ENCODE results near the gene SEMA4B.
"Not testable (repeated sequence)": the region's sequence is repeated elsewhere in the genome, so short reads cannot be mapped to it uniquely, and the experiment has no call there.

SEMA4B gene

DNA sequence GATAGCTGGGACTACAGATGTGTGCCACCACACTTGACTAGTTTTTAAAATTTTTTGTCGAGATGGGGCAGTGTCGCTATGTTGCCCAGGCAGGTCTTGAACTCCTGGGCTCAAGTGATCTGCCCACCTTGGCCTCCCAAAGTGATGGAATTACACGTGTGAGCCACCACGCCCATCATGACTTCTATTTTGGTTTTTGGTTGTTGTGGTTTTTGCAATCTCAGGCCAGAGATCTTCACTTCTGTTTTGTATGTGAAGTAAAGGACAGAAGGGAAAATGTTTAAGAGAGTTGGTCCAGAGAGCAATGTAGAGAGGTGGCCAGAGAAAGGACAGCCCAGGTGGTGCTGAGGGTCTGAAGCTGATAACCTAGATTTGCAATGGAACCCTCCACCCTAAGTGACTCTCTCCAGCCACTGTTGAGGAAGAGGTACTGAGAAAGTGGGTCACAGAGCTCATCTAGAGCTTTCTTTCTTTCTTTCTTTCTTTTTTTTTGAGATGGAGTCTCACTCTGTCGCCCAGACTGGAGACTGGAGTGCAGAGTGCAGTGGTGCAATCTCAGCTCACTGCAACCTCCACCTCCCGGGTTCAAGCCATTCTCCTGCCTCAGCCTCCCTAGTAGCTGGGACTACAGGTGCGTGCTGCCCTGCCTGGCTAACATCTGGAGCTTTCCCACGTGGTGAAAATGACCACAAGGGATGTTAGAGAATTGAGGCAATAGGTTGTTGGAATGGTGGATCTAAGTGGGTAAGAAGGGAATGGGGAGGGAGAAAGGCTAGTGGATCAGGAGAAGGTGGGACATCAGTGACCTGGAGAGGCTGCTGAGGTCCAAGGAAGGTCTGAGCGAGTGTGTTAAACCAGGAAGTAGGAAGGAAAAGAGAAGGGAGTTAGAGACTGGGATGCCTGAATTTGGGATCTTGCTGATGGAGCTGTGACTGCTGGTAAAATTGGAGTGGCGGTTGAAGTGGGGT, 22.4 kb upstream of the SEMA4B start:
- no peak for DNase-seq (ENCODE audit: low read depth in 2 of 2)

DNA sequence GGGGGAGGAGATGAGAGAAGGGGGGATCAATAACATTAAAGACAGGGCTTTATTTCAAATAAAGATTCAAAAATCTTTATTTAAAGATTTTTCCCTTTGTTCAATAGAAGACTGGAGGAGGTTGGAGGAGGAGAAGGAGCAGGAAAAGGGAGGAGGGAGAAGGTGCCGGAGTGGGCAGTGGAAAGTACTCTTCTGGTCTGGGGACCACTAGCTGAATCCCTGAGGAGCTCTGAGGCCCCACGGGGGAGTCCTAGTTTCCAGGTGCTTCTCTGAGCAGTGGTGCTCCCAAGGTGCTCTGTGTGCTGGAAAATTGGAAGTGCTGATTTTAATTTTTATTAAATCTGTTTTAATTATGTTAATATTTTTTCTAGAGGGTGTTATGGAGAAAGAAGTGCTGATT, 19.4 kb upstream of the SEMA4B start:
- DNase-seq (ENCODE audit: low read depth in 2 of 2) = no peak

DNA sequence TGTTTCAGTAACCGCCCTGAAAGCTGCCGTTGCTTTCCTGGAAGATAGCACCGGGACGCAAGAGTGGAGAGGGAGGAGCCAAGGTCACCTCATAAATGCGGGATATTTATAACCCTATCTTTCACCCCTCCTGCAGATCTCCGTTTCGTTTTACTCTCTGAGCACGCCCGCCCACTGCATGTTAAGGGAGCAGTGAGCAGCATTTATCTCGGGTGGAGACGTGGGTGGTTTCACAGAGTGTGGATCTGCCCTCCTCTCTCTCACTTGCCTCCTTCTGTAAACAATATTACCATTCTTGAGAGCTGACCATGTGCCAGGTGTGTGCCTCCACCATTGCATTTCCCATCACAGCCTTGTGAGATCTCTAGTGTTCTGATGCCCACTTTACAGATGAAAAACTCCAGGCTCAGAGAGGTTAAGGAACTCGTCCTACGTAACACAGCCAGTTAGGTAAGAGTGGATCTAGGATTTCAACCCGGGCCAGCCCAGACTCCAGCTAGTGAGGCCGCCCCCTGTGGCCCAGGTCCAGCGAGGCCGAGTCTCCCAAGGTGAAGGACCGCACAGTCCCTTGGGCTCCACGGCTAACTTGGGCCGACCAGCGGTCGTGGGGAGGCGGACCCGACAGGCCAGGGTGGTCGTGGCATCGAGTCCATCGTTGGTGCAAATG, 16.9 kb upstream of the SEMA4B start:
- no peak for DNase-seq (ENCODE audit: low read depth in 2 of 2)

DNA sequence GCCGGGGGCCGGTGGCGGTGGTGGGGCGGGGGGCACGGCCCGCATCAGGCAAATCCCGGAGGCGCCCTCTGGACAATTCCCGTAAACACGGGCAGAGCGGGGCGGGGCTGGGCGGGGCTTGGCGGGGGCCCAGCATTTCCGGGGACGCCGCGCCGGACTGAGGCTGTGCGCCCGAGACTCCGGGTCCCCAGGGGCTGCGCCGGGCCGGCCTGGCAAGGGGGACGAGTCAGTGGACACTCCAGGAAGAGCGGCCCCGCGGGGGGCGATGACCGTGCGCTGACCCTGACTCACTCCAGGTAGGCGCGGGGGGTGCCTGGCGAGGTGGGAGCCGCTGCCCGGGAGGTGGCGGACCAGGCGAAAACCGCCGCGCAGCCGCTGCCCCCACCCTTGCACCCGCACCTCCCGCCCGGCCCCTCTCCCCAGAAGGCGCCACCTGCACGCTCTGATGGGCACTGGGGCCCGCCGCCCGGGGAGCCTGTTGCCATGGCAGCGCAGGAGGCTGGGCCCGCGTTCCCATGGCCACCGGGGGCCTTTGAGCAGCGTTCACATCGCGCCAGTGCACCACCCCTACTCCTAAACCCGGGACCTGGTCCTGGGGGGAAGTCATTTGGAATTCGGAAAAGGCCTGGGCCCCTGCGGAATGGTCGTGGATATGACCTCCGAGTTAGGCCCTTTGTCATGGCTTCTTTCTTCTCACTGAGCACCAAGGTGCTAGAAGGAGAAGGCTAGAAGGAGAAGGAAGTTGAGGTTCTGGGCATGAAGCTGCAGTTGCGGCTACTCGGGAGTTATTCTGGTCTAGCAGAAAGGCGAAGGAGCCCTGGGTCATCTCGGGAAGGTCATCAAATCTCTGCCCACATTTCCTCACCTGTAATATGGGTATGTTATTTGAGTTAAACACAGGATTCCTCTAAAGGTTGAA, 16.1 kb upstream of the SEMA4B start:
- peak; percentile 27 to 28 for DNase-seq (ENCODE audit: low read depth in 2 of 2)

DNA sequence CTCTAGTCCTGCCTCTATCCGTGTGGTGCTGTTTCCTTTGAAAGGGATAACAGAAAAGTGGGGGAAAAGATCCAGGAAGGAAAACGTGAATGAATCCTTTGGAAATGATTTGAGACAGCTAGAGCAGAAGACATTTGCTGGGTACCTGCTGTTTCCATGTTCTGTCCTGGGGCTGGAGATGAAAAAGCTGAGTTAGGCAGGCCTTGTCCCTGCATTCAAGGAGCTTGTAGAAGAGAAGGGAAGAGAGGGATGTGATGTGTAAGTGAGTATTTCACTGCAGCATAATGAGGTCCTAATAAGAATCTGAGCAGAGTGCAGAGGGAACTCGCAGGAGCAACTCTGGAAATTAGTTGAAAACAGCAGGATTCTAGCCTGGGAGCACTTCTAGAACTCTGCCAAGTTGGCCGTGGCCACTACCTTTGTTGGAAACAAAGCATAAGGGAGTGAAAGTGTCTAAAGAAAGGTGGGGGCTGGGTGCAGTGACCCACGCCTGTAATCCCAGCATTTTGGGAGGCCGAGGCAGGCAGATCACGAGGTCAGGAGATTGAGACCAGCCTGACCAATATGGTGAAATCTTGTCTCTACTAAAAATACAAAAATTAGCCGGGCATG, 13.8 kb upstream of the SEMA4B start:
- no peak for DNase-seq (ENCODE audit: low read depth in 2 of 2)

DNA sequence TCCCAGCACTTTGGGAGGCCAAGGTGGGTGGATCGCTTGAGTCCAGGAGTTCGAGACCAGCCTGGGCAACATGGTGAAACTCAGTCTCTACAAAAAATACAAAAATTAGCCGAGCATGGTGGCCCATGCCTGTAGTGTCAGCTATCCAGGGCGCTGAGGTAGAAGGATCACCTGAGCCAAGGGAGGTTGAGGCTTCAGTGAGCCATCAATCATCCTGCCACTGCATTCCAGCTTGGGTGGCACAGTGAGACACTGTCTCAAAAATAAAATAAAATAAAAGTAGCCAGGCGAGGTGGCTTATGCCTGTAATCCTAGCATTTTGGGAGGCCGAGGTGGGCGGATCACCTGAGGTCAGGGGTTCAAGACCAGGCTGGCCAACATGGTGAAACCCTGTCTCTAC, 13.1 kb upstream of the SEMA4B start:
- not testable (repeated sequence) for DNase-seq (ENCODE audit: low read depth in 2 of 2)

DNA sequence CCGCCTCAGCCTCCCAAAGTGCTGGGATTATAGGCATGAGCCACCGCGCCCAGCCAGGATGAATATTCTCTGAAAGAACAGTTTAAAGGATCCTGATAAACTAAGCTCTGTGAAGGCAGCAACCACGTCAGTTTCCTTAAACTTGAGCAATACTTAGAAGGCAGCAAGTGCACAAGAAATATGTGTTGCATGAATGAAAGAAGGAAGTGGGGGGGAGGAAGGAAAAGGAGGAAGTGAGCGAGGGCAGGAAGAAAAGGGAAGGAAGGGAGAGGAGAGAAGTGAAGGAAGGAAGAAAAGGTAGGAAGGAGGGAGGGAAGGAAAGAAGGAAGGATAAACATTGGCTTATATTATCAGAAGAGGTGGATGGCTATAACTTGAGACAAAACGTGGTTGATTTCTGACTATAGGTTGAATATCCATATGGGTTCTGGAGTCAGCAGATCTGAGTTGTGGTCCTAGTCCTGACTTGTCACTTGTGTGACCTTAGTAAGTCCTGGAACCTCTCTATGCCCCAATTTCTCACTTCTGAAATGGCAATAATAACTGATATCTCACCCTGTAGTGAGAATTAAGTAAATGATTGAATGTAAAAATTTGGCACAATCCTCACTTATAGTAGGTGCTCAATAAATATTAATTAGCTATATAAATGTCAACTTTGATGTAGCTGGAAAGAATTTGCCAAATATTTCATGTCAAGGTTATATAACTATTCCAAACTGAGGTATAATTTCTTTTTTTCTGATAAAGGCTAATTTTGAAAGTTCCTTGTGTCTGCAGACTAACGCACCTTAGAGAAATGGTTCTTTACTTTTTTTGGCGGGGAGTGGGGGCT, 12.0 kb upstream of the SEMA4B start:
- DNase-seq (ENCODE audit: low read depth in 2 of 2) = no peak

DNA sequence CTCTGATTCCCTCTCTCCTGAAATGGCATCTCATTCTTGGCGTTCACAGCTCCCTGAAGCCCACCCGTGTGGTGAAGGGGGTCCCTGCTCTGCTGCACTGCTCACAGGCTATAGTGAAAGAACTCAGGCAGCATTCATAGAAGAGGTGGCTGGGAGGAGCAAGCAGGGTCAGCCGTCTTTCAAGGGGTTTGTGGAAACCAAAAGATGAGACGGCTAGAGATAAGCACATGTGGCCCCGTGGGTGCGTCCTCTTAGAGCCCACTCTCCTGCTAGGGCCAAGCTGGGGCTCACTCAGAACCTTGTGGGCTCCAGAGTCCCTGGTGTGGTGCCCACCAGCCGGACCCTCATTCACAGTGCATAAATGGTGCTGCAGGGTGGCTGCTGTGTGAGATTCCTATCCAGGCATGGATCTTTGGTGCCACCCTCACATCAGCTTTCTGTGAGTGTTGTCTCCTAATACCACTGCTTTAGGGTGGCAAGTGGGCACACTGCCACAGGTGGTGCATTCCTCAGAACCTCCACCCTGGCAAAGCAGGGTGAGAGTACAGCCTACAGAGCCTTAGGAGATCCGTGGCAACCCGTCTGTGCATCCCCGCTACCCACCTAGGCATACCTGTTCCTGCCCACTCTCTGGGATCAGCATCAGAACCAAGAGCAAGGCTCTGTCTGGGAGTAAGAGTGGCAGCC, 11.2 kb upstream of the SEMA4B start:
- no peak for DNase-seq (ENCODE audit: low read depth in 2 of 2)

DNA sequence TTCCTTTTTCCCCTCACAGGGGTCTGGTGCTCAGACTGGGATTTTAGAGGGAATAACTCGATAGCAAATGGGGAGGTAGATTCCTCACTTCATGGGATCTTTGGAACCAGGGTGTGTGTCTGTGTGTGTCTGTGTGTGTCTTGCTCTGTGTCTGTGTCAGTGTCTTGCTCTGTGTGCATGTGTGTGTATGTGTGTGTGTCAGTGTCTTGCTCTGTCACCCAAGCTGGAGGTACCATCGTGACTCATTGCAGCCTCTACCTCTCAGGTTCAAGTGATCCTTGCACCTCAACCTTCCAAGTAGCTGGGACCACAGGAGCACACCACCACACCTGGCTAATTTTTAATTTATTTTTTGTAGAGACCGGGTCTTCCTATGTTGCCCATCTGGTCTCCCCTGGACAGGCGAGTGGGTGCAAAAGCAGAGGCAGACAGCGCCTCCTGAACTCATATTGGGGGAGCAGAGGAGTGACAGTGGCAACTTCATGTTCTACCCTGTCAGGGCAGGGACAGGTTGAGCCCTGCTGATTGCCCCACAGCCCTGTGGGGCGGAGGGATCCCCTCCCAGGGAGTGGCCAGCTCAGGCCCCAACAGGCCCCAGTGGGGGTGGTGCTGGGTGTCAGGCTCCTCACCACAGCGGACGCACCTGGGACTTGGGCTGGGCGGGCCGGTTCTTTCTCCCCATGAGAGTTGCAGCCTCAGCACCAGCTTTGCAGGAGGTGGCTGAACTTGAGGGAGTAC, 10.4 kb upstream of the SEMA4B start:
- no peak for DNase-seq (ENCODE audit: low read depth in 2 of 2)

DNA sequence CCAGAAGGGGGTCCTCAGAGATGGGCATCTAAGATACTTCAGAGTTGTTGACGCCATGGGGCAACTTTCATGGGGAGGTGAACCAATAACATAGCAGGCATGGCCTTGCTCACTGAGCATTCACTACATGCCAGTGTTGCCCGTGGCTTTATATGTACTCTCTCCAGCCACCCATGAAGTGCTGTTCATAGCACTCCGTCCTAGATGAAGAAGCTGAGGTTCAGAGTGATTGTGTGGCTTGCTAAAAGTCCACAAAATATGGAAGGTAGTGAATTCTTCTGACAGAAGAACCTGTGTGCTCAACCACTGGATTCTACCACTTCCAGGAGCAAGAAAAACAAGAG, 9.8 kb upstream of the SEMA4B start:
- no peak for DNase-seq (ENCODE audit: low read depth in 2 of 2)

DNA sequence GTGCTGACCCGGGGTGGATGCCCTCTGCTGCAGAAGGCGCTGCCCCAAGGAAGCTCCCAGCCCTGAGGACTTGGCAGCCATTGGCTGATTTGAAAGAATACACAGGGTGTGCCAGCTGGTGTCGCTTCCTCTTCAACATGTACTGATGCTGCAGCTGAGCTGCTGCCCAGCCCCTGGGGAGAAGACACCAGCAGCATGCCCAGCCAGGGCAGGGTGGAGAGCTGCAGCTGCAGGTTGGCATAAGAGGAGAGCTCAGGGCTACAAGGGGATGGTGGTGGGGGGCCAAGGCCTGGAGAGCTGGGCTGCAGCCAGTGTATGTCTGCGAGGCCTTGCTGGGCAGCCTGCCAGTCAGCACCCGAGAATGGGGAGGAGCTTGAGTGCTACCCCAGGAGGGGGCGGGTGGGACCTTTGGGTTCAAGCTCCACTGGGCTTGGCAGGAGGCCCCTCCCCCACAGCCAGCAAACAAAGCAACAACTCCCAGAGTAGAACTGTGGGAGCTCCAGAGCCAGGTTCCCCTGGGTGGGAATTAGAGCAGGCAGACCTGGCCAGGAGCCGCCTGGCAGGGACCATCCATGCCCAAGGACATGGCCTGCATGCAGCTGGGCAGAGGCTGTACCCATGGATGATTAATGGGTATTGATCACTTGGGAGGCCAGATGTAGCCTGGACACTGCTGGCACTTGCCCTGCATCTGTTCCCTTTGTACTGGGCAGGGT, 9.2 kb upstream of the SEMA4B start:
- DNase-seq (ENCODE audit: low read depth in 2 of 2) = no peak

DNA sequence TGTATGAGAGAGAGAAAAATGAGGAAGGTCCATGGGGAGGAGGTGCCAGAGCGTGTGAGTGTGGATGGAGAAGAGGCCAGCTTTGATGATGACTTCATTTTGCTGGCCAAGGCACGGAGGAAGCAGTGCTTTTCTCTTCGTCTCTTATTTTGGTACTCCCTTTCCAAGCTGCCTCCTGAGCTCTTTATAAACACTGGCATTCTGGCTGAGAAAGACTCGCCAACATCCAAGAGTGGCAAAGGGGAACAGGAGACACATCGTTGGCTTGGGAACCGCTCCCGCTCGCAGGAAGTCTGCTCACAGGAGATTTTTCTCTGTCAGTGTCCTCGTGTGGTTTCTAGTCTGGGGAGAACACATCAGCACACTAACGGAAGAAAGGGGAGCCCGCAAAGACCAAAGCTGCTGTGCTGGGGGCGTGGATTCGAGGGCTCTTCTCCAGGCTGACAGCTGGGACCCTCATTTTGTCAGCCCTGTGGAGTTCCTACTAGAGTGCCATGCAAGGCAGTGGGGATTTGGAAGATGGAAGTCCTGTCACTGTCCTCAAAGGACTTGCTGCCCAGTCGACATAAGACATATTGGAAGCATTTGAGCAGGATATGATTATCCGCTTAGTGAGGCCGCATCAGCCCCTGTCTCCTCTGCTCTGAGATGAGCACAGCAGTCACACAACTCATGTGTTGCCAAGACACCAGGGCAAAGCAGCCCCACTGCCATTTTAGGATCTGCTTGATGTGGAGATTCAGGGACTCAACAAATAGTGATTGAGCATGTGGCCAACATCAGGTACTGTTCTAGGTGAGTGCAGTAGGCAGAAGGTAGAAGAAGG, 8.0 kb upstream of the SEMA4B start:
- DNase-seq (ENCODE audit: low read depth in 2 of 2) = no peak

DNA sequence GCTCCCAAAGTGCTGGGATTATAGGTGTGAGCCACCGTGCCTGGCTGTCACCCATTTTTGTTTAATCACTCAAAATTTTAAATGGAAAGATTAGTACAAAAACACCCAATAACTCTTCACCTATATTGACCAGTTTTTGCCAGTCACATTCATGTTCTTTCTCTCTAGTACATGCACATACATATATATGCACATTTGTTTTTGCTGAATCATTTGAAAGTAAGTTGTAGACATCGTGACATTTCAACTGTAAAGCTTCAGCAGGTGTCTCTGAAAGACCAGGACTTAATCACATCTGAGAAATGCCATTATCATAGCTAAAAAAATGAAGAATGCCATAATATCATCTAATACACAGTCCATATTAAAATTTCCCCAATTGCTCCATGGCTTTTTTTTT, 6.5 kb upstream of the SEMA4B start:
- DNase-seq (ENCODE audit: low read depth in 2 of 2) = no peak

DNA sequence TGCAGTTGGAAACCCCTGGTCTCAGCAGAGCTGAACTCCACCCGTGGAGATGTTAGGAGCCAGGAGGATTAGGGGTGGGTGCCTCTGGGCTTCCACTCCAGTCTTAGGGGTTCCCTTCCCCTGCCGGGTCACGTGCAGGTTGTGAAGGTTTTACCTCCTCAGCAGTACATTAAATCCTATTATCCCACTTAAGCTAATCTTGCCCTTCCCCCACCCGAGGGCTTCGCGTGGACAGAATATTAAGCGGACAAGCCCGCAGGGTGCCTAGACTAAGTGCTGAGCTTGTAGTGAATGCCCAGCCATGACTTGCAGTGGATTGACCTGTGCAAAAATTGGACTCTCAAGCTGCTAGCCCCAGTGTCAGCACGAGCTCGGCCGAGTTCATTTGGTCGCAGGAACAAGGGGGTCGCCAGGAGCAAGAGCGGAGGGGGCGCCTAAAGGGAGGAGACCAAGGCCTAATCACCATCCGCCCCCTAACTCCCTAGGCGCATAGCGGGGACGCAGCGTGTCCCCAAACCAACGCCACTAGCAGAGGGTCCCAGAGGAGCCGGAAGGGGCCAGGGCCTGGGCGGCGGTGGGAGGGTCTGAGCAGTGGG, 498 bp upstream of the SEMA4B start:
- DNase-seq (ENCODE audit: low read depth in 2 of 2) = no peak

DNA sequence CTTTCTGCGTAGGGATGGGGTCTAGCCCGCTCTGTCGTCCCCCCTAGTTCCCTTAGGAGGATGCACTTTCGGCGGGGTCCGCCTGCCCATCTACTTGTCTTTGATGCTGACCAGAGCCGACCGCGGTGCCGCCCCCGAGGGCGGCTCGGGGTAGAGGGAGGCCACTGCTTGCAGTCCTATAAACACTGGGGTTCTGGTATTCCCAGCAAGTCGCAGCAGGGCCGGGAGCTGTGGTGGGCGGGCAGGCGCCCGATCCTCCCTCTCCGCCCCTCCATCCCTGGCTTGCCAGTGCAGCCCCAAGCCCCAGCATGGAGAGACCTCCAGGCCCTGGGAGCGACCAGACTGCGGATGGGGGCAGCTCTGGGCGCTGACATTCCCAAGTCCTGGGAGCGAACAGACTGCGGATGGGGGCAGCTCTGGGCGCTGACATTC, 830 bp downstream of the SEMA4B start:
- DNase-seq (ENCODE audit: low read depth in 2 of 2) = no peak

DNA sequence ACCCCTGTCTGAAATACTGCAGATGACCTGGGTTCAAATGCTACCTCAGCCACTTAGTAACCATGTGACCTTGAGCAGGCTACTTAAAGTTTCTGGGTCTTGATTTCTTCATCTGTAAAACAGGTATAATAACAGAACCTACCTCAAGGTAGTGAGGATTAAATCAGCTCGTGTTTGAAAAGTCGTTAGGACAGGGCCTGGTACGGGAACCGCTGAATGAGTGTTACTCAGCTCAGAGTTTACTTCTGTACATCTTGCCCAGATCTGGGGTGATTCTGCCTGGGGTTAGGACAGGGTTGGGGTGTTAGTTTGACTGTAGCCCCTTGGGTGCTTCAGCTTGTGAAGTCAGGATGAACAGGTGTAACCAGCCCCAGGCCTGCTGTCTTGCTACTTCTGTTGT, 1.8 kb downstream of the SEMA4B start:
- DNase-seq (ENCODE audit: low read depth in 2 of 2) = no peak

DNA sequence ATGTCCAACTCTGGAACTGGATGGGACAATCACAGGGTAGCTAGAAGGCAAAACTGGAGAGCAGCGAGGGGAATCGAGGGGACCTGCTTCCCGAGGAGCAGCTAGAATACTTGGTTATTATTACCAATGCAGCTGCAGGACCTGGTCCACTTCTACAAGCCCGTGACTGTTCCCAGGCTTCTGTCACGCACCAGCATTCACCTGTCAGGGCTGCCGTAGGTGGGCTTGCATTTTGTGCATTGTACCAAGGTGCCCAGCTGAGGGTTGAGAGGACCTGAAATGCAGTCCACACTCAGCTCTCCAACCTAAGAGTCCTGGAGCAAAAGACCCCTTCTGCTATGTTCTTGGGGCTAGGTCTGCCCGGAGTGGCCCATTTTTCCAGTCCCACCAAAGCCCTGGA, 2.3 kb downstream of the SEMA4B start:
- no peak for DNase-seq (ENCODE audit: low read depth in 2 of 2)

DNA sequence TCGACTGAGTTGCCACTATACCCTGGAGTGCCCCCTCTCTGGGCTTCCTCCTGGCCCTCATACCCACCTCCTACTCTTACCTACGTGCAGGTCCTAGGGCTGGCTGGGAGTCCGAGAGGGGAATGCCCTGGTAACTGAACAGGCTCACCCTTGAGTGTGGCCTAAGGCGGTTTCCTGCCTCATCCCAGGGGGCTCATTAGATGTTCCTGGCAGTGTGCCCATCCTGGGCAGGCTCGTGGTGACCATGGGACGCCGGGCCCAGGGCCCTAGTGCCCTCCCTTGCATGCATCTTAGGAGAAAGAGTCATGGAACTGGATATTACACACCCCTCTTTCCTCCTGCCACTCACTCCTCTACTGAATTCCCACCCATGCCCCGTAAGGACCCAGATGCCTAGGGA, 2.8 kb downstream of the SEMA4B start:
- DNase-seq (ENCODE audit: low read depth in 2 of 2) = no peak

Measured in stimulated activated CD8-positive, alpha-beta memory T cell treated with anti-CD3 and anti-CD28 coated beads, Interleukin-15, amount 100 ng/mL, for 48 hours (primary cell).